Measurements from ENCODE around the gene CASTOR1. TPM values are rescaled to one million over a fixed set of nuclear protein-coding genes. Genes with fewer than 3 reads are reported as not detected.

The CASTOR1 gene
- total RNA-seq, 1 experiment from 2014 or later: 16.0 TPM

- no peak overlapping the region for H3K4me3 Mint-ChIP-seq
- TF ChIP-seq, protein P1, sequence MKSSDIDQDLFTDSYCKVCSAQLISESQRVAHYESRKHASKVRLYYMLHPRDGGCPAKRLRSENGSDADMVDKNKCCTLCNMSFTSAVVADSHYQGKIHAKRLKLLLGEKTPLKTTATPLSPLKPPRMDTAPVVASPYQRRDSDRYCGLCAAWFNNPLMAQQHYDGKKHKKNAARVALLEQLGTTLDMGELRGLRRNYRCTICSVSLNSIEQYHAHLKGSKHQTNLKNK (CRISPR knock-in tag; IDR thresholded peaks at IDR 0.05): no peak
- TF ChIP-seq, protein P2, sequence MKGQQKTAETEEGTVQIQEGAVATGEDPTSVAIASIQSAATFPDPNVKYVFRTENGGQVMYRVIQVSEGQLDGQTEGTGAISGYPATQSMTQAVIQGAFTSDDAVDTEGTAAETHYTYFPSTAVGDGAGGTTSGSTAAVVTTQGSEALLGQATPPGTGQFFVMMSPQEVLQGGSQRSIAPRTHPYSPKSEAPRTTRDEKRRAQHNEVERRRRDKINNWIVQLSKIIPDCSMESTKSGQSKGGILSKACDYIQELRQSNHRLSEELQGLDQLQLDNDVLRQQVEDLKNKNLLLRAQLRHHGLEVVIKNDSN (CRISPR knock-in tag; IDR thresholded peaks at IDR 0.05): no peak
- no peak for TF ChIP-seq ZNF423 (CRISPR knock-in tag; IDR thresholded peaks at IDR 0.05)
- TF ChIP-seq TCF7 (CRISPR knock-in tag; IDR thresholded peaks at IDR 0.05; ENCODE audit: low read depth): no peak
- TF ChIP-seq SOX15 (CRISPR knock-in tag; IDR thresholded peaks at IDR 0.05): no peak
- TF ChIP-seq NFYB (CRISPR knock-in tag; conservative IDR thresholded peaks at IDR 0.05; ENCODE audit: low read depth): no peak
- TF ChIP-seq, protein P3, sequence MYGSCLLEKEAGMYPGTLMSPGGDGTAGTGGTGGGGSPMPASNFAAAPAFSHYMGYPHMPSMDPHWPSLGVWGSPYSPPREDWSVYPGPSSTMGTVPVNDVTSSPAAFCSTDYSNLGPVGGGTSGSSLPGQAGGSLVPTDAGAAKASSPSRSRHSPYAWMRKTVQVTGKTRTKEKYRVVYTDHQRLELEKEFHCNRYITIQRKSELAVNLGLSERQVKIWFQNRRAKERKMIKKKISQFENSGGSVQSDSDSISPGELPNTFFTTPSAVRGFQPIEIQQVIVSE (CRISPR knock-in tag; IDR thresholded peaks at IDR 0.05; ENCODE audit: borderline replicate concordance): no peak
- TF ChIP-seq CREB1 (CRISPR knock-in tag; IDR thresholded peaks at IDR 0.05): no peak
- no peak for TF ChIP-seq IRF2 (CRISPR knock-in tag; IDR thresholded peaks at IDR 0.05; ENCODE audit: borderline replicate concordance, low read depth)
- TF ChIP-seq, protein P4, sequence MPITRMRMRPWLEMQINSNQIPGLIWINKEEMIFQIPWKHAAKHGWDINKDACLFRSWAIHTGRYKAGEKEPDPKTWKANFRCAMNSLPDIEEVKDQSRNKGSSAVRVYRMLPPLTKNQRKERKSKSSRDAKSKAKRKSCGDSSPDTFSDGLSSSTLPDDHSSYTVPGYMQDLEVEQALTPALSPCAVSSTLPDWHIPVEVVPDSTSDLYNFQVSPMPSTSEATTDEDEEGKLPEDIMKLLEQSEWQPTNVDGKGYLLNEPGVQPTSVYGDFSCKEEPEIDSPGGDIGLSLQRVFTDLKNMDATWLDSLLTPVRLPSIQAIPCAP (CRISPR knock-in tag; IDR thresholded peaks at IDR 0.05): no peak
- no peak for TF ChIP-seq ELF4 (CRISPR knock-in tag; IDR thresholded peaks at IDR 0.05; ENCODE audit: low read depth)
- no peak for TF ChIP-seq TEAD1 (CRISPR knock-in tag; IDR thresholded peaks at IDR 0.05)
- TF ChIP-seq JUN (CRISPR knock-in tag; IDR thresholded peaks at IDR 0.05): no peak
- TF ChIP-seq TEAD4 (CRISPR knock-in tag; IDR thresholded peaks at IDR 0.05): no peak
- no peak for TF ChIP-seq ESRRA (CRISPR knock-in tag; IDR thresholded peaks at IDR 0.05; ENCODE audit: borderline replicate concordance)
- TF ChIP-seq, protein P5, sequence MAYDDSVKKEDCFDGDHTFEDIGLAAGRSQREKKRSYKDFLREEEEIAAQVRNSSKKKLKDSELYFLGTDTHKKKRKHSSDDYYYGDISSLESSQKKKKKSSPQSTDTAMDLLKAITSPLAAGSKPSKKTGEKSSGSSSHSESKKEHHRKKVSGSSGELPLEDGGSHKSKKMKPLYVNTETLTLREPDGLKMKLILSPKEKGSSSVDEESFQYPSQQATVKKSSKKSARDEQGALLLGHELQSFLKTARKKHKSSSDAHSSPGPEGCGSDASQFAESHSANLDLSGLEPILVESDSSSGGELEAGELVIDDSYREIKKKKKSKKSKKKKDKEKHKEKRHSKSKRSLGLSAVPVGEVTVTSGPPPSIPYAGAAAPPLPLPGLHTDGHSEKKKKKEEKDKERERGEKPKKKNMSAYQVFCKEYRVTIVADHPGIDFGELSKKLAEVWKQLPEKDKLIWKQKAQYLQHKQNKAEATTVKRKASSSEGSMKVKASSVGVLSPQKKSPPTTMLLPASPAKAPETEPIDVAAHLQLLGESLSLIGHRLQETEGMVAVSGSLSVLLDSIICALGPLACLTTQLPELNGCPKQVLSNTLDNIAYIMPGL (CRISPR knock-in tag; IDR thresholded peaks at IDR 0.05): no peak
- TF ChIP-seq, protein P6, sequence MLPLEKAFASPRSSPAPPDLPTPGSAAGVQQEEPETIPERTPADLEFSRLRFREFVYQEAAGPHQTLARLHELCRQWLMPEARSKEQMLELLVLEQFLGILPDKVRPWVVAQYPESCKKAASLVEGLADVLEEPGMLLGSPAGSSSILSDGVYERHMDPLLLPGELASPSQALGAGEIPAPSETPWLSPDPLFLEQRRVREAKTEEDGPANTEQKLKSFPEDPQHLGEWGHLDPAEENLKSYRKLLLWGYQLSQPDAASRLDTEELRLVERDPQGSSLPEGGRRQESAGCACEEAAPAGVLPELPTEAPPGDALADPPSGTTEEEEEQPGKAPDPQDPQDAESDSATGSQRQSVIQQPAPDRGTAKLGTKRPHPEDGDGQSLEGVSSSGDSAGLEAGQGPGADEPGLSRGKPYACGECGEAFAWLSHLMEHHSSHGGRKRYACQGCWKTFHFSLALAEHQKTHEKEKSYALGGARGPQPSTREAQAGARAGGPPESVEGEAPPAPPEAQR (CRISPR knock-in tag; IDR thresholded peaks at IDR 0.05): no peak
- TF ChIP-seq E2F4 (CRISPR knock-in tag; IDR thresholded peaks at IDR 0.05; ENCODE audit: borderline replicate concordance, low read depth): no peak
- CTCF ChIA-PET: interaction anchor here (0.6 to 3.5 kb wide), 4 partner anchors 22 to 135 kb away, joined by 4 to 48 read pairs (median 17); partner anchors contain the start of genes RNF215 and TBC1D10A
- H3K27me3 Mint-ChIP-seq (ENCODE audit: low read depth): peaks cover 7% of the 10 kb centered on the region
- no peaks in the 10 kb centered on the region for H3K9me3 Mint-ChIP-seq
- no peak for ATAC-seq
- POLR2A ChIA-PET: no interaction called here
- no peak overlapping the region for H3K27ac Mint-ChIP-seq
- H3K4me1 Mint-ChIP-seq: peaks cover 5% of the 10 kb centered on the region
- DNase-seq (ENCODE audit: low spot score): no peak
- H3K36me3 Mint-ChIP-seq: no peaks in the 10 kb centered on the region
Measured at GRCh38 chr22:30265131-30265720, 24.1 kb downstream of the CASTOR1 start.

DNA sequence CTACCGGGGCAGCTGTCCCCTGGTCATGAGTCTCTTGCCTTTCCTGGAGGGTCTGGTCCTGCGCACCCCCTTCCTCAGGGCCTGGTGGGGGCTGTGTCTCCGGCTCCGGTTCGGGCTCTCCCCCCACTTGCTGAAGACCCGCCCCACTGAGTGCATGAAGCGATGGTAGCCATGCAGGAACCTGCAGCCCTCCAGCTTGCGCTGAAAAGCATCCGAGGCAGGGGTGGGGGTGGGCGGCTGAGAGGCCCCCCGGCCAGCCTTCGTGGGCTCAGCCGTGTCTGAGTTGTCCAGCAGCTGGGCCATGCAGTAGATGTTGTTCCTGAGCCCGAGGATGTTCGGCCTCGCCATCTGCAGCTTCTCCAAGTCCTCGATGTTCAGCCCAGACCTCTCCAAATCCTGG is 25.4 kb downstream of the CASTOR1 start:
- ChIA-PET CTCF (interaction anchor here (0.6 to 3.5 kb wide), 22 partner anchors 8 to 259 kb away, joined by 3 to 48 read pairs (median 4); partner anchors contain the start of genes CCDC157, RNF215, SF3A1 and TBC1D10A), POLR2A (interaction anchor here (0.6 to 1.8 kb wide), 2 partner anchors 25 to 162 kb away, joined by 4 to 5 read pairs; partner anchors contain the start of genes CASTOR1 and MTFP1)
- ATAC-seq (no peak), DNase-seq (ENCODE audit: low spot score) (no peak)
- peaks cover 7% of the 10 kb centered on the region for H3K27me3 Mint-ChIP-seq (ENCODE audit: low read depth)
- no peak overlapping the region for H3K4me3 Mint-ChIP-seq
- H3K4me1 Mint-ChIP-seq: peaks cover 5% of the 10 kb centered on the region
- H3K27ac Mint-ChIP-seq: no peak overlapping the region
- H3K9me3 Mint-ChIP-seq: no peaks in the 10 kb centered on the region
- no peaks in the 10 kb centered on the region for H3K36me3 Mint-ChIP-seq
- TF ChIP-seq, protein P7, sequence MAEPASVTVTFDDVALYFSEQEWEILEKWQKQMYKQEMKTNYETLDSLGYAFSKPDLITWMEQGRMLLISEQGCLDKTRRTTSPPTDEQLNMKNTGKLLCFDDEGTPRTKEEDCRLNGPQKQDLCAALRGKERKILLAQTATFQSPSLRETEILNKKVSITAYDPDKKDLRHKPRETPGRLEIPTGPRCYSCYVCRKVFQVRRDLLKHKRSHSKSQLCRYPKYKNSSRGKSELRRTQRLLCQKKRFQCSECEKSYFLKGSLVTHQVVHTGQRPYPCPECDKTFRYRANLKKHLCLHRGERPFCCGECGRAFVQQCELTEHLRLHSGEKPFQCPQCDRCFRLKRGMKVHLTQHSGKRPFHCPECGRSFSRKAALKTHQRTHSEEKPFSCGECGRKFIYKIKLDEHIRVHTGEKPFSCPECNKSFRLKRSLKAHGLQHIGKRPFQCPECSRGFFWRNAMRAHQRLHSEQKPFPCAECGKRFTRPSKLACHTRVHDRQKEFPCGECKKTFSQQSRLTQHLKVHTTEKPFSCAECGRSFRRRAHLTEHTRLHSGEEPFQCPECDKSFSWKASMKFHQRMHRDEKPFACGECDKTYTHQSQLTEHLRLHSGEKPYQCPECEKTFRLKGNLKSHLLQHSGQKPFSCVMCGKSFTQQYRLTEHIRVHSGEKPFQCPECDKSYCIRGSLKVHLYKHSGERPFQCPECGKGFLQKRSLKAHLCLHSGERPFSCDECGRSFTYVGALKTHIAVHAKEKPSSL (CRISPR knock-in tag; conservative IDR thresholded peaks at IDR 0.05): no peak
- TF ChIP-seq E2F4 (CRISPR knock-in tag; IDR thresholded peaks at IDR 0.05; ENCODE audit: borderline replicate concordance, low read depth) (no peak), ETV6 (CRISPR knock-in tag; IDR thresholded peaks at IDR 0.05) (no peak), ATF3 (CRISPR knock-in tag; conservative IDR thresholded peaks at IDR 0.05) (no peak), IRF2 (CRISPR knock-in tag; IDR thresholded peaks at IDR 0.05; ENCODE audit: borderline replicate concordance, low read depth) (no peak), FOXP1 (CRISPR knock-in tag; IDR thresholded peaks at IDR 0.05; ENCODE audit: borderline replicate concordance) (no peak)
- TF ChIP-seq, protein P4 (CRISPR knock-in tag; IDR thresholded peaks at IDR 0.05): no peak
